ENCODE measurements around the gene TTC39C. TPM values are rescaled to one million over a fixed set of nuclear protein-coding genes. Genes with fewer than 3 reads are reported as not detected.
"Not testable (repeated sequence)": the region's sequence is repeated elsewhere in the genome, so short reads cannot be mapped to it uniquely, and the experiment has no call there.

The TTC39C gene
- total RNA-seq, 2 donors from 2014 or later = 8.8 to 9.5 TPM

GRCh38 chr18:24068945-24069693, 54.6 kb downstream of the TTC39C start:
- Histone ChIP-seq H3K27me3 (no peaks in the 10 kb centered on the region), H3K36me3 (no peaks in the 10 kb centered on the region), H3K27ac (no peak overlapping the region), H3K9ac (ENCODE audit: low read depth in 2 of 2, low read length in 2 of 2) (no peak overlapping the region), H3K4me3 (no peak overlapping the region), H3K9me3 (no peaks in the 10 kb centered on the region), H3K4me1 (no peaks in the 10 kb centered on the region)
- no peak for DNase-seq
- intact Hi-C loops (cut with DNase I) = no loop called here
- TF ChIP-seq, protein P1, sequence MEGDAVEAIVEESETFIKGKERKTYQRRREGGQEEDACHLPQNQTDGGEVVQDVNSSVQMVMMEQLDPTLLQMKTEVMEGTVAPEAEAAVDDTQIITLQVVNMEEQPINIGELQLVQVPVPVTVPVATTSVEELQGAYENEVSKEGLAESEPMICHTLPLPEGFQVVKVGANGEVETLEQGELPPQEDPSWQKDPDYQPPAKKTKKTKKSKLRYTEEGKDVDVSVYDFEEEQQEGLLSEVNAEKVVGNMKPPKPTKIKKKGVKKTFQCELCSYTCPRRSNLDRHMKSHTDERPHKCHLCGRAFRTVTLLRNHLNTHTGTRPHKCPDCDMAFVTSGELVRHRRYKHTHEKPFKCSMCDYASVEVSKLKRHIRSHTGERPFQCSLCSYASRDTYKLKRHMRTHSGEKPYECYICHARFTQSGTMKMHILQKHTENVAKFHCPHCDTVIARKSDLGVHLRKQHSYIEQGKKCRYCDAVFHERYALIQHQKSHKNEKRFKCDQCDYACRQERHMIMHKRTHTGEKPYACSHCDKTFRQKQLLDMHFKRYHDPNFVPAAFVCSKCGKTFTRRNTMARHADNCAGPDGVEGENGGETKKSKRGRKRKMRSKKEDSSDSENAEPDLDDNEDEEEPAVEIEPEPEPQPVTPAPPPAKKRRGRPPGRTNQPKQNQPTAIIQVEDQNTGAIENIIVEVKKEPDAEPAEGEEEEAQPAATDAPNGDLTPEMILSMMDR (IDR thresholded peaks at IDR 0.05) = no peak

DNA sequence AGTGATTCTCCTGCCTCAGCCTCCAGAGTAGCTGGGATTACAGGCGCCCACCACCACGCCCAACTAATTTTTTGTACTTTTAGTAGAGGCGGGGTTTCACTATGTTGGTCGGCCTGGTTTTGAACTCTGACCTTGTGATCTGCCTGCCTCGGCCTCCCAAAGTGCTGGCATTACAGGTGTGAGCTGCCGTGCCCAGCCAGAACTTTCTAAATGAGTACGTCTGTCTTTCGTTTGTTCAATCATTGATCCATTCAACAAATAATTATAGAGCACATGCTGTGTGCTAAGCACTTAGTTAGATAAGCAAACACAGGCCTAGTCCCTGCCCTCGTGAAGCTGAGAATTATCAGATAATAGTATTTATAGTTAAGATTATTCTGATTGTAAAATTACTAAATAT, 56.5 kb downstream of the TTC39C start:
- H3K27ac ChIP-seq = no peak overlapping the region
- no peak overlapping the region for H3K4me3 ChIP-seq
- TF ChIP-seq, protein P1 (IDR thresholded peaks at IDR 0.05) = no peak
- H3K27me3 ChIP-seq = no peaks in the 10 kb centered on the region
- no peak for DNase-seq
- no peaks in the 10 kb centered on the region for H3K4me1 ChIP-seq
- intact Hi-C loops (cut with DNase I) = no loop called here
- H3K36me3 ChIP-seq = no peaks in the 10 kb centered on the region
- no peak overlapping the region for H3K9ac ChIP-seq (ENCODE audit: low read depth in 2 of 2, low read length in 2 of 2)
- no peaks in the 10 kb centered on the region for H3K9me3 ChIP-seq

GRCh38 chr18:24071779-24072178, 57.2 kb downstream of the TTC39C start:
- intact Hi-C loops (cut with DNase I) = no loop called here
- no peak overlapping the region for H3K27ac ChIP-seq
- no peaks in the 10 kb centered on the region for H3K36me3 ChIP-seq
- H3K4me3 ChIP-seq = no peak overlapping the region
- no peak overlapping the region for H3K9ac ChIP-seq (ENCODE audit: low read depth in 2 of 2, low read length in 2 of 2)
- no peaks in the 10 kb centered on the region for H3K4me1 ChIP-seq
- TF ChIP-seq, protein P1 (IDR thresholded peaks at IDR 0.05) = no peak
- DNase-seq = no peak
- H3K9me3 ChIP-seq = no peaks in the 10 kb centered on the region
- H3K27me3 ChIP-seq = no peaks in the 10 kb centered on the region

DNA sequence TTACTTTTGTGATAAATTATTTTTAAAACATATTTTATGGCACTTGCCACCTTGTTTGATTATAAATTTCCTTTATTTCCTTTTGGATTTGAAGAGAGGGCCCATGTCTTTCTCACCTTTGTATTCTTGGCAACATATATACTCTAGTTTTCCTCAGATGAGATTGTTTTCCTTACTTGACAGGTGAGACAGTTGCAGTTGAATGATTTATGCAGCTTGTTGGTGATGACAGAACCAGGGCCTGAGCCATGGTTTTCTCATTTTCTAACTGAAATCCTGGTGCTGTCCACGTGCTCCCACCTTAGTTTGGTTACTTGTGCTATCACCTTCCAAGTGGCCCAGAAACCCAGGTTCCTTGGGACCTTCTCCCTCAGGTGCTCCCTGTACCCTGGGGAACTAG, 58.2 kb downstream of the TTC39C start:
- H3K36me3 ChIP-seq = no peaks in the 10 kb centered on the region
- H3K9ac ChIP-seq (ENCODE audit: low read depth in 2 of 2, low read length in 2 of 2) = no peak overlapping the region
- TF ChIP-seq, protein P1 (IDR thresholded peaks at IDR 0.05) = no peak
- DNase-seq = no peak
- no peaks in the 10 kb centered on the region for H3K9me3 ChIP-seq
- no peaks in the 10 kb centered on the region for H3K27me3 ChIP-seq
- H3K4me1 ChIP-seq = no peaks in the 10 kb centered on the region
- H3K4me3 ChIP-seq = no peak overlapping the region
- H3K27ac ChIP-seq = no peak overlapping the region
- intact Hi-C loops (cut with DNase I) = no loop called here

DNA sequence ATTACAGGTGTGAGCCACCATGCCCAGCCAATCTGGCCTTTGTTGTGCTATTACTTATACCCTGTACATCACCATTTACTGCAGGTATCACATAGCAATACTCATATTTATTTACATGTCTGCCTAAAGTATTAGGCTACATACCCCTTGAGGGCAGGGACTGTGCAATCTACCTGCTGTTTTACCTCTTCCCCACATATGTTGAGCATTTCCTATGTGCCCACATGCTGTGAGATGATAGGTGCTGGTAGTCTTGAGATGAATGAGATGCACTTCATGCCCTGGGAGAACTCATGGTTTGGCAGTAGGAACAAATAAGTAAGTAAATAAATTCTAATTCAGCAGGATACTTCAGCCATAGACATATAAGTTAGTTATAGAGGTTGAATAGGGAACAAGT, 59.2 kb downstream of the TTC39C start:
- intact Hi-C loops (cut with DNase I) = no loop called here
- no peaks in the 10 kb centered on the region for H3K9me3 ChIP-seq
- no peaks in the 10 kb centered on the region for H3K4me1 ChIP-seq
- TF ChIP-seq, protein P1 (IDR thresholded peaks at IDR 0.05) = no peak
- no peak overlapping the region for H3K27ac ChIP-seq
- no peaks in the 10 kb centered on the region for H3K27me3 ChIP-seq
- DNase-seq = no peak
- H3K4me3 ChIP-seq = no peak overlapping the region
- no peaks in the 10 kb centered on the region for H3K36me3 ChIP-seq
- H3K9ac ChIP-seq (ENCODE audit: low read depth in 2 of 2, low read length in 2 of 2) = no peak overlapping the region

GRCh38 chr18:24074757-24075156, 60.2 kb downstream of the TTC39C start:
- H3K9me3 ChIP-seq; H3K4me1 ChIP-seq; intact Hi-C loops (cut with DNase I); H3K36me3 ChIP-seq; H3K4me3 ChIP-seq; H3K27me3 ChIP-seq; DNase-seq; H3K27ac ChIP-seq; H3K9ac ChIP-seq (ENCODE audit: low read depth in 2 of 2, low read length in 2 of 2): not testable (repeated sequence)

Data from colonic mucosa (tissue), 4 donors.